GM12875 (cell line): Measurements from ENCODE around the gene CEP57.

Source experiments
- H3K4me3 ChIP-seq: one replicate; pipeline ENCODE4 v1.5.1; 2011; ENCODE audit warnings: low read depth, low read length, control low read depth
- TF ChIP-seq, protein P1 (sequence below): IDR thresholded peaks from 2 replicates; pipeline ENCODE4 v1.5.1; 2011; ENCODE audit warnings: low read depth, mild to moderate bottlenecking, control low read depth, inconsistent platforms, low read length, moderate library complexity, borderline replicate concordance; ENCODE audit not compliant: insufficient read depth

Gene CEP57

DNA sequence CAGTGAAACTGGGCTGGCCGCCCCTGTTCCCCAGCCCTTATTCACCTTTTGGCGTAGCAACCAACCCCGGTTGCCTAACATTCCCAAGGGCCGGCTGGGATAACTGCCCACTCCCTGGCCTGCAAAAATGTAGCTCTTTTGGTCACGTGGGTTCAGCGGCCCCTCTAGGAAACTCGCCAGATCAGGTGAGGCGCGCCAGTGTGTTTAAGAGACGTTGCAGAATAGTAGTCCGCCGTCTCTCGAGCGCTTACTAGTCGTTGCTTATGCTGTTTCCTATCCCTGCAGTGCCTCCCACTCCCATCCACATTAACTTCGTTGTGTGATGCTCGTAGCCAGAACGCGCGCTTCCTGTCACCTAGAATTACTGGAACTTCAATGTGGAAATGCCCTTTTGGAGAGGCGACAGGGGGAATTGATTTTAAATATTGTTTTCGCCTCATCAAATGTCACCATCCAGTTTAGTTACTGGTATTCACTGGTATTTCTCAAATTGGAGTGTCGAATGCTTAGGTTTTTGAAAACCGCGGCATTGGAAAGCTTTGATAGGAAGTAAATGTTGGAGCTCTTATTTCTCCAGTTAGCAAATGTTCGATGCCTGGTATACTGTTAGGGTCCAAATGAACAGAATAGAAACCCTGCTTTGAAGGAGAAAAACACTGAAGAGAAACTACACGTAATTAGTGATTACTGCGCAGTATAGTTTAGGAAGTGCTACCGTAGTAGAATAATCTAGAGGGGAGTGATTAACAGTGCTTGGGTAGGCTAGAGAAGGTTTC, 823 bp downstream of the CEP57 start:
- H3K4me3 ChIP-seq, result peak overlapping the region; percentile 78
- TF ChIP-seq, protein P1, sequence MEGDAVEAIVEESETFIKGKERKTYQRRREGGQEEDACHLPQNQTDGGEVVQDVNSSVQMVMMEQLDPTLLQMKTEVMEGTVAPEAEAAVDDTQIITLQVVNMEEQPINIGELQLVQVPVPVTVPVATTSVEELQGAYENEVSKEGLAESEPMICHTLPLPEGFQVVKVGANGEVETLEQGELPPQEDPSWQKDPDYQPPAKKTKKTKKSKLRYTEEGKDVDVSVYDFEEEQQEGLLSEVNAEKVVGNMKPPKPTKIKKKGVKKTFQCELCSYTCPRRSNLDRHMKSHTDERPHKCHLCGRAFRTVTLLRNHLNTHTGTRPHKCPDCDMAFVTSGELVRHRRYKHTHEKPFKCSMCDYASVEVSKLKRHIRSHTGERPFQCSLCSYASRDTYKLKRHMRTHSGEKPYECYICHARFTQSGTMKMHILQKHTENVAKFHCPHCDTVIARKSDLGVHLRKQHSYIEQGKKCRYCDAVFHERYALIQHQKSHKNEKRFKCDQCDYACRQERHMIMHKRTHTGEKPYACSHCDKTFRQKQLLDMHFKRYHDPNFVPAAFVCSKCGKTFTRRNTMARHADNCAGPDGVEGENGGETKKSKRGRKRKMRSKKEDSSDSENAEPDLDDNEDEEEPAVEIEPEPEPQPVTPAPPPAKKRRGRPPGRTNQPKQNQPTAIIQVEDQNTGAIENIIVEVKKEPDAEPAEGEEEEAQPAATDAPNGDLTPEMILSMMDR, result no peak

DNA sequence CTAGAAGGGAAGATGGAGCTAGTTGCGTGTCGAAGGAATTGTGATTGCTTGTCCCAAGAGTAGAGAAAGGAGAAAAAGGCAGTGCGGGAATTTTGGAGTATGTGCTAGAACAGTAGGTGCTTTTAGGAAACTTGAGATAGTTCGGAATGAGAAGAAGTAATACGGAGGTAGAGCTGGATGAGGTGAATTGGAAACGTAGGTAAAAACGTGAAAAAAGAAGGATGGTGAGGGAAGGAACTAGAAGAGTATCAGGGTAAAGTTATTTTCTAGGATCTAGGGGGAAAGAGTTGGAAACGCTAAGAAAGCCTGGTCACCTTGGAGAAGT, 1.4 kb downstream of the CEP57 start:
- H3K4me3 ChIP-seq, result peak overlapping the region; percentile 78
- TF ChIP-seq, protein P1, result no peak

DNA sequence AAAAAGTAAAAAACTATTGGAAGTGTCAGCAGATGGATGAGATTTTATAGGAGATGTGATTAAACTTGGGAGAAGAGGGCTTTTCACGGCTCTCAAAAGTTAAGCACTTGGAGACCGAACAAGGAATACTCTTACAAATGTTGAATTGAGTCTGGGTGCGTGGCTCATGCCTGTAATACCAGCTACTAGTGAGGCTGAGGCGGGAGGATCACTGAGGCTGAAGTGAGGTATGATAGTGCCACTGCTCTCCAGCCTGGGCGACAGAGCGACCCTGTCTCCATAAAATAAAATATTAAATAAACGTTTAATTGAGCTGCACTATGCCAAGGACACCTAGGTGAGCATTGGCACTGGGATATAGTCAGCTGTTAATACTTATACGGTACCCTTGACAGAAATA, 1.9 kb downstream of the CEP57 start:
- TF ChIP-seq, protein P1, result no peak
- H3K4me3 ChIP-seq, result no peak overlapping the region

DNA sequence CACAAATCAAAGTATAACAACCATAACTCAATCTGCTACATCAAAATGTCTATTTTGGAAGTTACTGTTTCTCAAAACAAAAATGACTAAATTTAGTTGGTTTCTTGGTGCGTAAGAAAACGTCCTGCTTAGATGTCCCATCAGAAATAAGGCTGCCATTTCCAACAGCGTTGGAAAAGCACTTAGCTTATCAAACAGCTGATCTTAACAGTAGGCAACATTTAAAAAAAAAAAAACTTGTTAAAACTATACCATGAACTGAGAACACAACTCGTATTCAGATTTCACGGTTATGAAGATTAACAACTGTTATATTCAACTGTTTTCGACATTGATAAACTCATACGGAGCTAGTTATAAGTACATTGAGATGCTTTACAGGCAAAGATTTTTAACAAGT, 2.4 kb downstream of the CEP57 start:
- no peak overlapping the region for H3K4me3 ChIP-seq
- TF ChIP-seq, protein P1, result no peak

DNA sequence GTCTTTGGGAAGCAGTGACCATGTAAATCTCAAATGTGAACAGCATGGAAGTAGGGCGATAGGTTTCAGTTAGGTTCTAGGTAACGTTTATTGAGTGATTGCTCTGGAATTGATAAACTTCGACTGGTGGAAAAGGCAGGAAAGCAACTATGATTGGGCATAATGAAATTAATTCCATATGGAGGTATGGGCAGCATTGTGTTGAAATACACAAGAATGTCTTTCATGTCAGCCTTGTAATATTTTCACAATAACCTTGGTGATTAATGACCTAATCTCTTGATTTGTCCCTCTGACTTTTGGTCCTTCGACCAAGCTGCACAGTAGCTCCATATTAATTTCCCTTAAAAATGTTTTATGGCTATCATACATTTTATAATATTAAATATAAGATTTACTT, 2.8 kb downstream of the CEP57 start:
- H3K4me3 ChIP-seq, result no peak overlapping the region
- TF ChIP-seq, protein P1, result no peak

DNA sequence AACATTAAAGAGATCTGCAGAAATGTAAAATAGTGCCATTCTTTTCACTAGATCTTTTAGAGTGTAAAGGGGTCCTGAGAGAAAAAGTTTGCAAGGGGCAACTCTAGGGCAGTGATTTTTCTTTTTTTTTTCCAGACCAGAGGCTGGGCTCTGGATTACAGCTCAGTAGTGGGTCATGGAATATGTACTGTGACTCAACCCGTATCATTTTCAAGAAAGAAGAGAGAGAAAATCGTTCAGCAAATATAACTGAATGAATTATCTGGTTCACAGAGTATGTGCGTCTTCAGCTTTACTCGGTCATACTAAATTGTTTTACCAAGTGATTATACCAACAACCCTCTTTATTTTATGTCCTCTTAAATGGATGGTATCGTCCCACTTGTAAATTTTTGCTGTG, 3.8 kb downstream of the CEP57 start:
- no peak overlapping the region for H3K4me3 ChIP-seq
- TF ChIP-seq, protein P1, result no peak

DNA sequence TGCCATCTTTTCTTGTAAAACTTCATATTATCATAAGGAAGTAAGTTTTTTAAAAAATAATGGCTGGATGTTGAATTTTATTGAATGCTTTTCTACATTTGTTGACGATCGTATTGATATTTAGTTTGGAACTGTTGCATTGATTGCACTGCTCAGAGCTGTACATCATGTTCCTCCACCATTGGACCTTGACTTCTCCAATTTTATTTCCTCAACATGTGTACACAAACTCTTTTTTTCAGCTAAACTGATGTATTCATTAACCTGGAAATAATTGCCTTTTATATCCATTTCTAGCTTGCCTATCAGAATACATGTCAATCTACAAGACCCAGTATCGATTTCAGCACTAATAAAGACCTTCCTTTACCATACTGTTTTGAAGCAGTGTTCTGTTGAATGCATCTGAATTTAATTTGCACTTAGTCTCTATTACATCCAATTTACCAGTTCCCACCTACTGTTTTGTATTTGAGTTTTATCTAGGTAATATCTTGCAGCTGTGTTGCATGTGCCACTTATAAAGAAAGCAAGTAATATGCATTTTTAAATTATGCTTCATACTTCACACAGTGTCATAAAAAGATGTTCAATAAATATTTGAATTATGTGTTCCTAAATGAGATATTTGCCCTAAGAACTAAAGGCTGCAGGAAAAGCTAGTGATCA, 5.5 kb downstream of the CEP57 start:
- TF ChIP-seq, protein P1, result no peak

More for the DNA sequence above, 5.5 kb downstream of the CEP57 start:
- no peak overlapping the region for H3K4me3 ChIP-seq
